Mammary epithelial cell (primary cell): ENCODE measurements around the gene LMF2.

Experiments
- EZH2 ChIP-seq: IDR thresholded peaks from 2 replicates; pipeline ENCODE4 v1.6.1; 2012; ENCODE audit warnings: low read length, inconsistent platforms, borderline replicate concordance
- TF ChIP-seq, protein P1 (sequence below), 2 donors: IDR thresholded peaks in 1 of 2; conservative IDR thresholded peaks in 1 of 2; 2 replicates each; pipeline ENCODE4 v1.5.1; 2011 to 2012; ENCODE audit warnings: inconsistent platforms in 2 of 2, low read length in 2 of 2, mild to moderate bottlenecking in 2 of 2, control low read depth in 1 of 2, low read depth in 1 of 2; ENCODE audit not compliant: insufficient read depth in 1 of 2; ENCODE audit errors: extremely low read depth in 1 of 2

DNA sequence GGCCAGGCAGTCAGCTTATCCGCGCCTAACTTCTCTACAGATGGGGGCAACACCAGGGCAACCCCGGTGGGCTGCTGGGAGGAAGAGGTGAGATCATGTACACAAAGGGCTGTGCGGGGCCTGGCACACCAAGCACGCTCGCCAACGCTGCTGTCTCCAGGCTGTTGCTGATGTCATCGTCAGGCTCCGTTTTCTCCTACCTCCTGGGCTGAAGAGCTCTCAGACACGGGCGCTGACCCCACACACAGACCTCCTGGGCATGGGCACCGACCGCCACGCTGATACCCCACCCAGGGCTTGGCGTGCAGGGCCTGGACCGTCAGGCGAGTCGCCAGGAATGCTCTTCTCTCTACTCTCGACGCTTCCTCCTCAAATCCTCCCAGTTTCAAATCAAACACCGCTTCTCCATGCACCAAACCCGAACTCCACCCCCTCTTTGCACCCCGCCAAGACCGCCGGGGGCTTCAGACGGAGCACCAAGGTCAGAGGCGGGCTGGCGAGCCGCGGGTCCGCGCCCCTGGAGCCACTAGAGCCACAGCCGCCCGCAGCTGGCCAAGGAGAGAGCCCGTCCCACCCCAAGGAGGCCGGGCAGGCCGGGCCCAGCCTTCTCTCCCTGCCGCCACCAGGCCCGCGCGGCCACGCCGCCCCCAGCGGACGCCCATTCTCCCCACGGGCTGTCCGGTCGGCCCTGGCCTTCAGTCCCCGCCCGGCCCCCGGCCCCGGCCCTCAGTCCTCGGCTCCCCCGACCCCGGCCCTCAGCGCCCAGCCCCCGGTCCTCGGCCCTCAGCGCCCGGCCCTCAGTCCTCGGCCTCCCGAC, 33.4 kb downstream of the LMF2 start:
- TF ChIP-seq, protein P1, sequence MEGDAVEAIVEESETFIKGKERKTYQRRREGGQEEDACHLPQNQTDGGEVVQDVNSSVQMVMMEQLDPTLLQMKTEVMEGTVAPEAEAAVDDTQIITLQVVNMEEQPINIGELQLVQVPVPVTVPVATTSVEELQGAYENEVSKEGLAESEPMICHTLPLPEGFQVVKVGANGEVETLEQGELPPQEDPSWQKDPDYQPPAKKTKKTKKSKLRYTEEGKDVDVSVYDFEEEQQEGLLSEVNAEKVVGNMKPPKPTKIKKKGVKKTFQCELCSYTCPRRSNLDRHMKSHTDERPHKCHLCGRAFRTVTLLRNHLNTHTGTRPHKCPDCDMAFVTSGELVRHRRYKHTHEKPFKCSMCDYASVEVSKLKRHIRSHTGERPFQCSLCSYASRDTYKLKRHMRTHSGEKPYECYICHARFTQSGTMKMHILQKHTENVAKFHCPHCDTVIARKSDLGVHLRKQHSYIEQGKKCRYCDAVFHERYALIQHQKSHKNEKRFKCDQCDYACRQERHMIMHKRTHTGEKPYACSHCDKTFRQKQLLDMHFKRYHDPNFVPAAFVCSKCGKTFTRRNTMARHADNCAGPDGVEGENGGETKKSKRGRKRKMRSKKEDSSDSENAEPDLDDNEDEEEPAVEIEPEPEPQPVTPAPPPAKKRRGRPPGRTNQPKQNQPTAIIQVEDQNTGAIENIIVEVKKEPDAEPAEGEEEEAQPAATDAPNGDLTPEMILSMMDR (conservative IDR thresholded peaks at IDR 0.05 in 1 of 2, IDR thresholded peaks at IDR 0.05 in 1 of 2; ENCODE audit: extremely low read depth in 1 of 2, insufficient read depth in 1 of 2, low read depth in 1 of 2, low read length in 2 of 2), result no peak
- TF ChIP-seq EZH2, result no peak
